ENCODE results near the gene ATP8B3. TPM values are rescaled to one million over a fixed set of nuclear protein-coding genes. Genes with fewer than 3 reads are reported as not detected.

Gene ATP8B3
- total RNA-seq, 4 donors from 2014 or later = 0.35 to 4.5 (median 0.94) TPM; not detected in 1

DNA sequence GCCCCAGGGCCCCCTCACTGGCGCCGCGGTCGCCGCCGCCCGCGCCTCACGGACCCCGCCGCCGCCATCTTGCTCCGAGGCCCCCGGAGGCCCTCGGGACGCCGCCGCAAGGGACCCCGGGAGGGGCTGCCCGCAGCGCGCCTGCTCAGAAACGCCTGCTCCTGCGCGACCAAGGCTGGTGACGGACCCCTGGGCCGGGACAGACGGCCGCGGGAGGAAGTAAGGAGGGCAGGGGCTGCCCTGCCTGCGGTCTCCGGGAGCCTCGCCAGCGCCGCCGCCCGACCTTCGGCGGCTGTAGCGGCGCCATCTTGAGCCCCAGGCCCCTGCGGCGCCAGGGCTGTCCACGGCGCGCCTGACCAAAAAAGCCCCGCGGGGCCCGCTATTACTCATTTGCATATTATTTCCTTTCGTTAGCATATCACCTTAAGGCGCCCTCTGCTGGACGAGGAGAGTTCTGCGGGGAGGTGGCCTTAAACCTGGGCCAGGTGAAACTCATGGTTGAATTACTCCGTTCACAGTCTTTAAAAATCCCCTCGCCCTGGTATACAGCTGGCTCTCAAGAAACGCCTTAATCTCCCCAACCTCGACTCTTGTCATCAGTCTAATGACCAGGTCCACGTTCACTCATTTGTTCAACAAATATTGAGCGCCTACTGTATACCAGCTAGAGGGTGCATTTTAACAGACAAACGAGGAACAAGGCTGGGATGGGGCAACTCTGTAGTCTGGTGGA is 36.5 kb upstream of the ATP8B3 start, which contains the start of gene REXO1:
Gene REXO1, minus strand, starts transcription at position 85 of the 733 bp plus-strand sequence. CDS start 125 bp downstream, outside the sequence.
- no peaks in the 10 kb centered on the region for H3K27me3 ChIP-seq
- no peaks in the 10 kb centered on the region for H3K36me3 ChIP-seq
- DNase-seq = peak; percentile 96 to 98 (median 97)
- peak within 1 kb of the TSS; percentile 97 to 100 (median 99) for H3K27ac ChIP-seq
- H3K4me1 ChIP-seq = peaks cover 3 to 71% (median 39%) of the 10 kb centered on the region in 4 donors
- peak within 1 kb of the TSS; percentile 94 to 100 (median 100) for H3K4me3 ChIP-seq
- H3K9me3 ChIP-seq = no peaks in the 10 kb centered on the region
- TF ChIP-seq, protein P1, sequence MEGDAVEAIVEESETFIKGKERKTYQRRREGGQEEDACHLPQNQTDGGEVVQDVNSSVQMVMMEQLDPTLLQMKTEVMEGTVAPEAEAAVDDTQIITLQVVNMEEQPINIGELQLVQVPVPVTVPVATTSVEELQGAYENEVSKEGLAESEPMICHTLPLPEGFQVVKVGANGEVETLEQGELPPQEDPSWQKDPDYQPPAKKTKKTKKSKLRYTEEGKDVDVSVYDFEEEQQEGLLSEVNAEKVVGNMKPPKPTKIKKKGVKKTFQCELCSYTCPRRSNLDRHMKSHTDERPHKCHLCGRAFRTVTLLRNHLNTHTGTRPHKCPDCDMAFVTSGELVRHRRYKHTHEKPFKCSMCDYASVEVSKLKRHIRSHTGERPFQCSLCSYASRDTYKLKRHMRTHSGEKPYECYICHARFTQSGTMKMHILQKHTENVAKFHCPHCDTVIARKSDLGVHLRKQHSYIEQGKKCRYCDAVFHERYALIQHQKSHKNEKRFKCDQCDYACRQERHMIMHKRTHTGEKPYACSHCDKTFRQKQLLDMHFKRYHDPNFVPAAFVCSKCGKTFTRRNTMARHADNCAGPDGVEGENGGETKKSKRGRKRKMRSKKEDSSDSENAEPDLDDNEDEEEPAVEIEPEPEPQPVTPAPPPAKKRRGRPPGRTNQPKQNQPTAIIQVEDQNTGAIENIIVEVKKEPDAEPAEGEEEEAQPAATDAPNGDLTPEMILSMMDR (IDR thresholded peaks at IDR 0.05) = peak; percentile 88 to 98 (median 97)
- peak; percentile 53 to 58 for TF ChIP-seq POLR2A (IDR thresholded peaks at IDR 0.05)

DNA sequence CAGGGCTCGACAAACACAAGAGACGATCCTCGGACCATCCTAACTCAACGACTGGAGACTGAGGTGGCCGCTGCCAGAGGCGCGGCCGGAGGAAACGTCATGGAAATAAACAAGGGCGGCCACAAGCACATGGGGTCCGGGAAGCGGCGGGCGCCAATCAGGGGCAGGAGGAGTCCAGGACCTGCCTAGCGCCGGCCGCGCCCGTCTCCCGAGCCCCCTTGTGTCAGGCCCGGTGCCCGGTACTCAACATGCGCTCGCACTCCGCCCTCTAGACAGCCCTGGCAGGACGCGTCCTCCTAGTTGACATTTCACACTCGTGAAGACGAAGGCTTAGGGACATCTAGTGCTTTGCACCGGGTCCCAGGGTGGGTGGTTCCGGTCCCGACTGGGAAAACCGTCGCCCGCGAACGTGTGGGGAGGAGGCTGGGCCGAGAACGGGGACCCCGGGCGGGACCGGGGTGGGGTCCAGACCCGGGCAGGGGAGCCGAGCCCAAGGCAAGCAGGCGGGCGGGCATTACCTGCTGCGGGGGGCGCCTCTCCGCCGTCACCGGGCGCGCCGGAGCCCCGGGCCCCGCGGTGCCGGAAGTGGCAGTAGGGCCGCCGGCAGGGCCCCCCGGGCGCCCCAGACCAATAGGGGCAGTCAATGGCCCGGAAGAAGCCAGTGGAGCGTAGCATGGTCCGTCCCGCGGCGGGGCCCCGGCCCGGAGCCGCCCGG is 35.8 kb upstream of the ATP8B3 start:
- TF ChIP-seq POLR2A (IDR thresholded peaks at IDR 0.05) = no peak
- TF ChIP-seq, protein P1 (IDR thresholded peaks at IDR 0.05) = no peak
- no peaks in the 10 kb centered on the region for H3K36me3 ChIP-seq
- H3K27me3 ChIP-seq = no peaks in the 10 kb centered on the region
- DNase-seq = no peak
- peaks cover 2 to 71% (median 38%) of the 10 kb centered on the region in 4 donors for H3K4me1 ChIP-seq
- no peaks in the 10 kb centered on the region for H3K9me3 ChIP-seq
- H3K27ac ChIP-seq = peak overlapping the region; percentile 97 to 100 (median 99)
- H3K4me3 ChIP-seq = peak overlapping the region; percentile 94 to 100 (median 100)

DNA sequence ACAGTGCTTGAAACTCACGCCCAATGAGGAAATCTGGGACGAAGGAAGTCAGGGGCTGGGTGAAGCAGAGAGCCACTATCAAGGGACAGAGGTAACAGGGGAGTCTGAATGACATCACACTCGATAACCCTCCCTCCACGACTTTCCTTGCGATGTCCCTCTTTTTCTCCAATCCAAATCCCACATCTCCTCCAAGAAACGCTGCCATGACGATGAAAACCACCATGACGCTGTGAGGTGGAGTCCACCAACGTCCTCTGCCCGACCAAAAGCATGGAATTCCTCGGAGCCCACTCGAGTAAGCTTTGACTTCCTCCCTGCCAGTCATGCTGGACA is 35.2 kb upstream of the ATP8B3 start:
- TF ChIP-seq, protein P1 (IDR thresholded peaks at IDR 0.05) = no peak
- no peak for TF ChIP-seq POLR2A (IDR thresholded peaks at IDR 0.05)
- H3K4me3 ChIP-seq = peak overlapping the region; percentile 94 to 100 (median 100)
- peak overlapping the region in 3 of 4 donors; percentile 99 to 100 (median 99) for H3K27ac ChIP-seq
- H3K36me3 ChIP-seq = no peaks in the 10 kb centered on the region
- no peaks in the 10 kb centered on the region for H3K9me3 ChIP-seq
- H3K4me1 ChIP-seq = peaks cover 2 to 71% (median 38%) of the 10 kb centered on the region in 4 donors
- no peak for DNase-seq
- H3K27me3 ChIP-seq = no peaks in the 10 kb centered on the region

GRCh38 chr19:1846517-1847204 is 34.6 kb upstream of the ATP8B3 start:
- Histone ChIP-seq H3K27me3 (no peaks in the 10 kb centered on the region), H3K27ac (no peak overlapping the region), H3K9me3 (no peaks in the 10 kb centered on the region), H3K4me1 (peaks cover 2 to 67% (median 32%) of the 10 kb centered on the region in 4 donors), H3K4me3 (peak overlapping the region in 3 of 4 donors; percentile 100), H3K36me3 (no peaks in the 10 kb centered on the region)
- TF ChIP-seq, protein P1 (IDR thresholded peaks at IDR 0.05) = no peak
- TF ChIP-seq POLR2A (IDR thresholded peaks at IDR 0.05) = no peak
- DNase-seq = no peak

DNA sequence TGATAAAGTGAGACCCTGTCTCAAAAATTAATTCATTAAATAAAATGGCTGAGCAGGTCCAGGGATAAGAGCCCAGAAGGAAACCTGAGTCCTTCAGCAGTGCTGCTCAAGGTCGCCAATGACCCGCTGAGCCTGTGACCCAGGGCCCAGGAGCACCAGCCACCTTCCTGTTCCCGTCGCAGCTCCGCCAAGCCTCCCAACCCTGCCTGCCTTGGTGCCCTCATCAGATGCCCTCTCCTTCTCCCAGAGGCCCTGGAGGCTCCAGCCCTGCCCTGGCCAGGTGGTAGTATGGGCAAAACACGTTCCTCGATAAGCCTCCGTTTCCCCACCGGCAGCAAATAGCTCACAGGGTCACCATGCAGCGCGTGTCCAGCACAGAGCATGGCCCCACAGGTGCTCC is 33.6 kb upstream of the ATP8B3 start:
- Histone ChIP-seq H3K4me3 (no peak overlapping the region), H3K27me3 (no peaks in the 10 kb centered on the region), H3K9me3 (no peaks in the 10 kb centered on the region), H3K36me3 (no peaks in the 10 kb centered on the region), H3K27ac (no peak overlapping the region), H3K4me1 (peaks cover 2 to 73% (median 31%) of the 10 kb centered on the region in 4 donors)
- TF ChIP-seq, protein P1 (IDR thresholded peaks at IDR 0.05) = no peak
- no peak for TF ChIP-seq POLR2A (IDR thresholded peaks at IDR 0.05)
- no peak for DNase-seq

Measured in Peyer's patch (tissue), 4 donors.